NT2/D1 (cell line): ENCODE results near the gene HAVCR2.
"Not testable (repeated sequence)": the region's sequence is repeated elsewhere in the genome, so short reads cannot be mapped to it uniquely, and the experiment has no call there.

Source experiments
- DNase-seq: peaks from one replicate; pipeline ENCODE4 v3.0.0-alpha.2; 2011; ENCODE audit warnings: low read depth, low spot score
- H3K27me3 ChIP-seq: 2 replicates; pipeline ENCODE4 v1.6.0; 2011; ENCODE audit warnings: mild to moderate bottlenecking; ENCODE audit not compliant: insufficient read length, insufficient read depth
- H3K36me3 ChIP-seq: 2 replicates; pipeline ENCODE4 v1.6.1; 2011; ENCODE audit warnings: mild to moderate bottlenecking, low read length, mixed read lengths; ENCODE audit not compliant: insufficient read depth, insufficient read length
- H3K4me1 ChIP-seq: 2 replicates; pipeline ENCODE4 v1.5.1; 2011; ENCODE audit not compliant: insufficient read depth, insufficient read length
- H3K4me3 ChIP-seq: 2 replicates; pipeline ENCODE4 v1.5.1; 2011; ENCODE audit warnings: low read depth; ENCODE audit not compliant: insufficient read length
- H3K9ac ChIP-seq: 2 replicates; pipeline ENCODE4 v1.6.0; 2011; ENCODE audit warnings: low read depth; ENCODE audit not compliant: insufficient read length
- H3K9me3 ChIP-seq: 2 replicates; pipeline ENCODE4 v1.5.1; 2011; ENCODE audit warnings: mild to moderate bottlenecking, low read length; ENCODE audit not compliant: insufficient read depth
- SUZ12 ChIP-seq: IDR thresholded peaks from 2 replicates; pipeline ENCODE4 v1.6.1; 2011; ENCODE audit not compliant: insufficient read length, insufficient read depth; ENCODE audit errors: extremely low read depth
- YY1 ChIP-seq: IDR thresholded peaks from 2 replicates; pipeline ENCODE4 v1.6.1; 2011; ENCODE audit not compliant: insufficient read length, insufficient read depth
- ZNF274 ChIP-seq: IDR thresholded peaks from 2 replicates; pipeline ENCODE4 v1.6.1; 2011; ENCODE audit warnings: mild to moderate bottlenecking, low read depth, low read length

The HAVCR2 gene

DNA sequence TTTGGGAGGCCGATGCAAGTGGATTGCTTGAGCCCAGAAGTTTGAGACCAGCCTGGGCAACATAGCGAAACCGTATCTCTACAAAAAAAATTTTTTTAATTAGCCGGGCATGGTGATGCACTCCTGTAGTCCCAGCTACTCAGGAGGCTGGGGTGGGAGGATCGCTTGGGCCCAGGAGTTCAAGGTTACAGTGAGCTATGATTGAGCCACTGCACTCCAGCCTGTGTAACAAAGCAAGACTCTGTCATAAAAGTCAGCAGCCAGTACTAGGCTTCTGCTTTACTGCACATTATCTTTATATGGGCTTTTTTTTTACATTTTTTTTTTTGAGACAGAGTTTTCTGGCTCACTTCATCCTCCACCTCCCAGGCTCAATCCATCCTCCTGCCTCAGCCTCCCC is 40.5 kb downstream of the HAVCR2 start:
- Histone ChIP-seq H3K4me1 (no peaks in the 10 kb centered on the region), H3K4me3 (no peak overlapping the region), H3K27me3 (no peaks in the 10 kb centered on the region), H3K36me3 (no peaks in the 10 kb centered on the region), H3K9ac (no peak overlapping the region), H3K9me3 (no peaks in the 10 kb centered on the region)
- no peak for TF ChIP-seq SUZ12
- no peak for TF ChIP-seq ZNF274
- no peak for TF ChIP-seq YY1
- no peak for DNase-seq

DNA sequence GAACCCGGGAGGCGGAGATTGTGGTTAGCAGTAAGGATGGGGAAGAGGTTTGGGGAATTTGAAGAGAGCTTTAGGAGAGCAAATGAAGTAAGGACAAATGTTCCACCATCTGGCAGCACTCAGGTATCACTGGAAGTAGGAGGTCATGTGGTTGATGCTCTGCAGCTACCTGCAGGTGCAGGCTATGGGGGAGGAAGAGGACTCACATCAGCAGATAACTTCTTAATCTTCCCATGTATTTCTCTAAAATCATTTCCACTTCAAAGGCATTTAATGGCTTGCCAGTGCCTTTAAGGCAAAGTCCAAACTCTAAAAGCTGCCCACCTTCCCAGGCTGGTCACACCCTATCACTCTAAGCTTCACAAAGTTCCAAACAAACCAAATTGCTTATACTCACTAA is 41.8 kb downstream of the HAVCR2 start:
- Histone ChIP-seq H3K4me1 (no peaks in the 10 kb centered on the region), H3K27me3 (no peaks in the 10 kb centered on the region), H3K4me3 (no peak overlapping the region), H3K36me3 (no peaks in the 10 kb centered on the region), H3K9me3 (no peaks in the 10 kb centered on the region), H3K9ac (no peak overlapping the region)
- DNase-seq = no peak
- TF ChIP-seq SUZ12 = no peak
- no peak for TF ChIP-seq YY1
- TF ChIP-seq ZNF274 = no peak

DNA sequence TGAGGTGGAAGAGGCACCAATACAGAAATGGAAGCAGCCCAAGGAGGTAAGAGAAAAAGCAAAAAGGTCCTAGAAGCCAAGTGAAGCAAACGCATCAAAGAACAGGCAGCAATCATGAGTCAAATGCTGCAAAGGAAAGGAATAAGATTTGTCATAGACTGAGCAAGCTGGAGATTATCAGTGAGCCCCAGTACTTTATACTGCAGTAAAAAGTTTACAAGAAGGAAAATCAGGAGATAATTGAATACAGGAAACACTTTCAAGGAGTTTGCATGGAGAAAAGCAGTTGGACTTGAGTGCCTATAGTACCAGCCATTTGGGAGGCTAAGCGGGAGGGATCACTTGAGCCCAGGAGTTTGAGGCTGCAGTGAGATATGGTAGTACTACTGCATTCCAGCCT is 42.8 kb downstream of the HAVCR2 start:
- Histone ChIP-seq H3K27me3 (no peaks in the 10 kb centered on the region), H3K9ac (no peak overlapping the region), H3K4me3 (no peak overlapping the region), H3K4me1 (no peaks in the 10 kb centered on the region), H3K9me3 (no peaks in the 10 kb centered on the region), H3K36me3 (no peaks in the 10 kb centered on the region)
- no peak for DNase-seq
- TF ChIP-seq SUZ12 (no peak), ZNF274 (no peak), YY1 (no peak)

GRCh38 chr5:157063776-157064430 is 44.9 kb downstream of the HAVCR2 start:
- DNase-seq = no peak
- Histone ChIP-seq H3K4me1 (no peaks in the 10 kb centered on the region), H3K9ac (no peak overlapping the region), H3K36me3 (no peaks in the 10 kb centered on the region), H3K27me3 (no peaks in the 10 kb centered on the region), H3K9me3 (no peaks in the 10 kb centered on the region), H3K4me3 (no peak overlapping the region)
- TF ChIP-seq SUZ12 (no peak), ZNF274 (no peak), YY1 (no peak)

GRCh38 chr5:157059891-157060290 is 49.0 kb downstream of the HAVCR2 start:
- H3K4me1 ChIP-seq = no peaks in the 10 kb centered on the region
- H3K9ac ChIP-seq = no peak overlapping the region
- no peak for DNase-seq
- no peak for TF ChIP-seq SUZ12
- TF ChIP-seq ZNF274 = no peak
- TF ChIP-seq YY1 = no peak
- H3K36me3 ChIP-seq = no peaks in the 10 kb centered on the region
- H3K27me3 ChIP-seq = no peaks in the 10 kb centered on the region
- H3K4me3 ChIP-seq = no peak overlapping the region
- no peaks in the 10 kb centered on the region for H3K9me3 ChIP-seq

DNA sequence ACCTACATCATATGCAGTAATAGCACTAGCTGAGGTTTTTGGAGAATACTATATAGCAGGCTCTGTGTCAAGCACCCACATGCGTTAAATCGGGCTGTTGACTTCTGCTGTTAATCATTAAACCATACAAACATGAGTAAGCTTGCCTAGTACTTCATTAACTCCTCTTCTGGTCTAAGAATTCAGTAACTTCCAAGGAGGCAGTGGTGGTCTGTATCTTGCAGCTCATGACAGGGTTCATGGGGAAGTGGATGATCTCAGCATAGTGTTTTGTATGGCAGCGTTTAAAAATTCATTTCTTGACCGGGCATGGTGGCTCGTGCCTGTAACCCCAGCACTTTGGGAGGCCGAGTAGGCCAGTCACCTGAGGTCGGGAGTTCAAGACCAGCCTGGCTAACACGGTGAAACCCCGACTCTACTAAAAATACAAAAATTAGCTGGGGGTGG is 49.7 kb downstream of the HAVCR2 start, which contains the start of gene HAVCR1:
TSS of gene HAVCR1 (minus strand) at position 24 of the 447 bp plus-strand sequence. CDS start 1,173 bp downstream, outside the sequence.
- Histone ChIP-seq H3K9ac (no peak within 1 kb of the TSS), H3K27me3 (no peaks in the 10 kb centered on the region), H3K4me3 (no peak within 1 kb of the TSS), H3K36me3 (no peaks in the 10 kb centered on the region), H3K4me1 (no peaks in the 10 kb centered on the region), H3K9me3 (no peaks in the 10 kb centered on the region)
- no peak for TF ChIP-seq YY1
- TF ChIP-seq ZNF274 = no peak
- TF ChIP-seq SUZ12 = no peak
- DNase-seq = no peak

GRCh38 chr5:157057459-157058370 is 51.1 kb downstream of the HAVCR2 start:
- DNase-seq = no peak
- Histone ChIP-seq H3K4me3 (no peak overlapping the region), H3K4me1 (no peaks in the 10 kb centered on the region), H3K27me3 (no peaks in the 10 kb centered on the region), H3K9ac (no peak overlapping the region), H3K36me3 (no peaks in the 10 kb centered on the region), H3K9me3 (no peaks in the 10 kb centered on the region)
- TF ChIP-seq ZNF274 = no peak
- no peak for TF ChIP-seq SUZ12
- TF ChIP-seq YY1 = no peak

- H3K9me3 ChIP-seq, DNase-seq, H3K4me3 ChIP-seq, H3K4me1 ChIP-seq, H3K36me3 ChIP-seq, H3K9ac ChIP-seq, H3K27me3 ChIP-seq: not testable (repeated sequence)
Measured at GRCh38 chr5:157056848-157057247, 52.0 kb downstream of the HAVCR2 start.
